ENCODE results near the gene PPP1R3G.

PPP1R3G gene

DNA sequence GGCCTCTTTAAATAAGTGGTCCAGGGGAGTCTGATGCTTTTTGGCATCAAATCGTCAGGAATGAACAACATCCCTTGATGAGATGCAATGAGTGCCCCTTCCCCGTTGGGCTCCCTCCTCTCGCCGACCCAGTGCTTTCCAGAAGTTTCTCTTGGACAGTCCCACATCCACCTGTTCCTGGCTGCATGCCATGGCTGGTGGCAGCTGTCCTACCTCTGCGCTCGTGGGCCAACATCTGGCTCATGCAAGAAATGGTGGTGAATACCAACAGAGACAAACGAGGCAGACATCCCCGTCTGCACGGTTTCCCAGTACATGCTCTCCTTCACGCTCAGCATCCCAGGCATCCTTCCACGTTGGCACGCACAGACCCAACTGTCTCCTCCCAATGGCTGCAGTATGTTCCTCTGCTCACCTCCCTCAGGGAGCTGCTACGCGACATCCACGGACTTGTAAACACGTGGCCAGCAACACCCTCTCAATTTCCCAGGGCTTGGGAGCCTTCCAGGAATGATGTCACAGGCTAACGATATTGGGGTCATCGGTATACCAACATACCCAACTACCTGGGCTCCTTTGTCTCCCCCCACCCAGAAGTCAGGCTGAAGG is 37.5 kb downstream of the PPP1R3G start:
- Histone ChIP-seq H3K36me3 (ENCODE audit: control insufficient read depth, insufficient read depth, low read length) (no peaks in the 10 kb centered on the region), H3K27ac (ENCODE audit: insufficient read depth, low read depth, low read length, poor library complexity, severe bottlenecking) (no peak overlapping the region), H3K9me3 (ENCODE audit: control insufficient read depth, low read length) (no peaks in the 10 kb centered on the region), H3K4me3 (ENCODE audit: insufficient read depth, low read depth, low read length) (no peak overlapping the region), H3K27me3 (ENCODE audit: control insufficient read depth, insufficient read depth, low read length, poor library complexity, severe bottlenecking) (no peaks in the 10 kb centered on the region), H3K4me1 (ENCODE audit: control insufficient read depth, insufficient read depth, low read length) (peaks cover 4% of the 10 kb centered on the region)
- 94 to 95% methylated on average over 18 of the region's 18 CpGs for WGBS, 2 experiments

DNA sequence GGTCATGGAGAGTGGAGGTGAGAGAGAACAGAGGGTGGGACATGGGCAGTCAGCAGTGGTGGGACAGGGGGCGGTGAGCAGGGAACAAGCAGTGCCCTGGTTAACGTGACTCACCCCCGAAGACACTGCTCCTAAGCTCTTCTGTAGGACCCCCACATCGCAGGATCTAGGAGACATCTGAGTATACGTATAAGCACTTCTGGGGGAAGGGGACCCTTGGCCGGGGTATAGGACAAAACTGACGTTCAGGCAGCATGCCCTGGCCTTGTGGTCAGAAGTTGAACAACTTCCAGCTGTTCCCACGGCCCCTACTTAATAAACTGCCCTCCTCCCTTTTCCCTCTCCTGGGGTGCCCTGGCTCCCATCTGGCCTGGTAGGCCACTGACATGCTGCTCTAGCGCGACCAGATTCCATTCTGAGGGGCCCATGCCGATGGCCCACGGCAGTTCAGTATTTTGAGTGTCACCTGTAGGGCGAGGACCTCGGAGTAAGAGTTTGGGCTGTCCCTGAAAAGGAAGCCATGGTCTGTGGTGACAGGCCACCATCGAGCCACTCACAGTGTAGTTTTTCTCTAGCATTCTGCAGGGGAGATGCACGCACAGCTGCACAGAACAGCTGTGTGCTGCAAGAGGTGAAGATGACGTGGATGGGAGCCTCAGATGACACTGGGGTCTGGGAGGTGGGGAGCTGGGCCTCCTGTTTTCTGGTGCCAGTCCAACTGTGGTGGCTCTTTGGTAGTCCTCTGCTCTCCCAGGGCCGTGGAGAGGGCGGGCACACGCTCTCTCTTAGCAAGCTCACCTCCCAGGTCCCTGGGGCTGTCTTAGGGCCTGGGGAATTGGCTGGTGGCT is 38.4 kb downstream of the PPP1R3G start:
- no peak overlapping the region for H3K4me3 ChIP-seq (ENCODE audit: insufficient read depth, low read depth, low read length)
- H3K27me3 ChIP-seq (ENCODE audit: control insufficient read depth, insufficient read depth, low read length, poor library complexity, severe bottlenecking) = no peaks in the 10 kb centered on the region
- no peak overlapping the region for H3K27ac ChIP-seq (ENCODE audit: insufficient read depth, low read depth, low read length, poor library complexity, severe bottlenecking)
- H3K36me3 ChIP-seq (ENCODE audit: control insufficient read depth, insufficient read depth, low read length) = no peaks in the 10 kb centered on the region
- H3K9me3 ChIP-seq (ENCODE audit: control insufficient read depth, low read length) = no peaks in the 10 kb centered on the region
- 95 to 96% methylated on average over 20 of the region's 20 CpGs for WGBS, 2 experiments
- peaks cover 4% of the 10 kb centered on the region for H3K4me1 ChIP-seq (ENCODE audit: control insufficient read depth, insufficient read depth, low read length)

DNA sequence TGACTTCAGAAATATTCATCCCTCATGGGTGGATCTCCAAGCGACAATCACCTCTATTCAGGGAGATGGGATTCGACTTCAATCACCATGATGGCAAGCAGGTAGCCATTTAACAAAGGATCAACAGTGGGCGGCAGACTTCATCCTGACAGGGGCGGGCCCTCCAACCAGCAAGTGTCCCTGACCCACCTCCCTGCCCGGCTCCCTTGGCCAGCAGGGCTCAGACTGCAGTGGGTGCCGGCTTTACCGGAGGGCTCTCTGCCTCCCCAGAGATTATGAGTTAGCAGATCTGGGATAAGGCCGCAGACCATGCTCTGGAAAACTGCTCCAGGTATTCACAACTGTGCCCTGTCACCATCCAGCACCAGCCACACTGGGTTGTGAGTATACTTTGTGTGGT is 39.4 kb downstream of the PPP1R3G start:
- H3K4me3 ChIP-seq (ENCODE audit: insufficient read depth, low read depth, low read length) = no peak overlapping the region
- H3K9me3 ChIP-seq (ENCODE audit: control insufficient read depth, low read length) = no peaks in the 10 kb centered on the region
- no peaks in the 10 kb centered on the region for H3K27me3 ChIP-seq (ENCODE audit: control insufficient read depth, insufficient read depth, low read length, poor library complexity, severe bottlenecking)
- WGBS, 2 experiments = 92 to 95% methylated on average over 8 of the region's 8 CpGs
- no peaks in the 10 kb centered on the region for H3K36me3 ChIP-seq (ENCODE audit: control insufficient read depth, insufficient read depth, low read length)
- peaks cover 4% of the 10 kb centered on the region for H3K4me1 ChIP-seq (ENCODE audit: control insufficient read depth, insufficient read depth, low read length)
- H3K27ac ChIP-seq (ENCODE audit: insufficient read depth, low read depth, low read length, poor library complexity, severe bottlenecking) = no peak overlapping the region

DNA sequence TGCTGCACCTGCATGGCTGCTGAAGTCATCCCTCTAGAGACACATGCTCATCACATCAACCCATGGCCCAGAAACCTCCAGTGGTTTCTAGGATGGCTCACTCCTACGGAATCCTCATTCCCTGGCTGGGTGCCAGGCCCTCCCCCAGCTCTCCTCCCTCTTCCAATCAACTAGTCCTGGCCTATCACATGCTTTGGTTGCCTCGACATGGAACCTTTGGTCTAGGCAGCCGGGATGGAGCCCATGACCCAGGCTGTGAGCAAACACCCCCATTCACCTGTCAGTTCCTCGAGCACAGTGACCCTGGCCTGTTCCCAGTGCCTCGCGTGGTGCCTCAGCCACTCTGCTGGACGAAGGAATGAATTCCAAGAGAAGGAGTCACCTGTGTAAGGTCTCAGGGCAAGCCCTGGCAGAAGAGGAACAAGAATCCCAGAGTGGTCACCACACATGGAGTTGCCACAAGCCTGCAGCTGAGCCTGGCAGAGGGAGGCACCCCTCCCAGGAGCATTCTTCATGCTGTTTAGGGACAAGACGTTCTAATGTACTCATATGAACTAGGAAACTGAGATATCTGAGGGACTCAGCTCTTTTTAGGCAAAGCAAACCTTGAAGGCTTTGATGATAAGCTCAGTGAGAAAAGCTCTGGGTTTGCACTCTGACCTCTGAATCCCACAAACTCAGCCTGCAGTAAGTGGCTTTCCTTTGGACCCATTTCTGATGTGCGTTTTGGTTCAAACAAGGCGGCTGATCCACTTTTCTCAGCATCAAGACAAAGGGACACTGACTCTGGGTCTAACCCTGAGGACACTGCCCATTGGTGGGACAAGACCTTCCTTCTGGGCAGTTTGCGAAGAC is 40.2 kb downstream of the PPP1R3G start:
- H3K4me3 ChIP-seq (ENCODE audit: insufficient read depth, low read depth, low read length) = no peak overlapping the region
- no peaks in the 10 kb centered on the region for H3K9me3 ChIP-seq (ENCODE audit: control insufficient read depth, low read length)
- H3K36me3 ChIP-seq (ENCODE audit: control insufficient read depth, insufficient read depth, low read length) = no peaks in the 10 kb centered on the region
- no peaks in the 10 kb centered on the region for H3K27me3 ChIP-seq (ENCODE audit: control insufficient read depth, insufficient read depth, low read length, poor library complexity, severe bottlenecking)
- peaks cover 9% of the 10 kb centered on the region for H3K4me1 ChIP-seq (ENCODE audit: control insufficient read depth, insufficient read depth, low read length)
- 88 to 91% methylated on average over 11 of the region's 11 CpGs for WGBS, 2 experiments
- H3K27ac ChIP-seq (ENCODE audit: insufficient read depth, low read depth, low read length, poor library complexity, severe bottlenecking) = no peak overlapping the region

DNA sequence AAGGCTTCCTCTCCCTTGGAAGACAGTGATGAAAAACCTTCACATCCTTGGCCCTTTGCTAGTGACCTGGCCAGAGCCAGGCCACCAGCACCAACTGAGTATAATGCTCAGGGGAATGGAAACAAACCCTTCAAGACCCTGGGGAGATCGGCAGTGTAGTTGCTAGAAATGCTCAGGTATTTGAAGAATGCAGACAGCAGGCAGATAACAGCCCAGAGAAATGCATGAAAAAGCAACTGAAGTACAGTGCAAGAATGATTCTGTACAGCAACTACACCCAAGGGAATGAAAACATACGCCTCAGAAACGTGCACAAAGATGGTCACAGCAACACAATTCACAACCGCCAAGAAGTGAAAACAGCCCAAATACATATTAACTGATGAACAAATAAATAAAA is 41.1 kb downstream of the PPP1R3G start:
- Histone ChIP-seq H3K27me3 (ENCODE audit: control insufficient read depth, insufficient read depth, low read length, poor library complexity, severe bottlenecking) (no peaks in the 10 kb centered on the region), H3K27ac (ENCODE audit: insufficient read depth, low read depth, low read length, poor library complexity, severe bottlenecking) (no peak overlapping the region), H3K36me3 (ENCODE audit: control insufficient read depth, insufficient read depth, low read length) (no peaks in the 10 kb centered on the region), H3K4me3 (ENCODE audit: insufficient read depth, low read depth, low read length) (no peak overlapping the region), H3K4me1 (ENCODE audit: control insufficient read depth, insufficient read depth, low read length) (peaks cover 14% of the 10 kb centered on the region), H3K9me3 (ENCODE audit: control insufficient read depth, low read length) (no peaks in the 10 kb centered on the region)
- WGBS, 2 experiments = 68 to 85% methylated on average over 3 of the region's 4 CpGs

GRCh38 chr6:5127106-5127687 is 42.1 kb downstream of the PPP1R3G start:
- 79 to 94% methylated on average over 8 of the region's 8 CpGs for WGBS, 2 experiments
- Histone ChIP-seq H3K27me3 (ENCODE audit: control insufficient read depth, insufficient read depth, low read length, poor library complexity, severe bottlenecking) (no peaks in the 10 kb centered on the region), H3K27ac (ENCODE audit: insufficient read depth, low read depth, low read length, poor library complexity, severe bottlenecking) (no peak overlapping the region), H3K4me1 (ENCODE audit: control insufficient read depth, insufficient read depth, low read length) (peaks cover 14% of the 10 kb centered on the region), H3K4me3 (ENCODE audit: insufficient read depth, low read depth, low read length) (no peak overlapping the region), H3K36me3 (ENCODE audit: control insufficient read depth, insufficient read depth, low read length) (no peaks in the 10 kb centered on the region), H3K9me3 (ENCODE audit: control insufficient read depth, low read length) (no peaks in the 10 kb centered on the region)

GRCh38 chr6:5128351-5128750 is 43.2 kb downstream of the PPP1R3G start:
- 89 to 95% methylated on average over 4 of the region's 4 CpGs for WGBS, 2 experiments
- peaks cover 26% of the 10 kb centered on the region for H3K4me1 ChIP-seq (ENCODE audit: control insufficient read depth, insufficient read depth, low read length)
- no peaks in the 10 kb centered on the region for H3K9me3 ChIP-seq (ENCODE audit: control insufficient read depth, low read length)
- H3K27me3 ChIP-seq (ENCODE audit: control insufficient read depth, insufficient read depth, low read length, poor library complexity, severe bottlenecking) = no peaks in the 10 kb centered on the region
- H3K4me3 ChIP-seq (ENCODE audit: insufficient read depth, low read depth, low read length) = no peak overlapping the region
- no peak overlapping the region for H3K27ac ChIP-seq (ENCODE audit: insufficient read depth, low read depth, low read length, poor library complexity, severe bottlenecking)
- H3K36me3 ChIP-seq (ENCODE audit: control insufficient read depth, insufficient read depth, low read length) = no peaks in the 10 kb centered on the region

DNA sequence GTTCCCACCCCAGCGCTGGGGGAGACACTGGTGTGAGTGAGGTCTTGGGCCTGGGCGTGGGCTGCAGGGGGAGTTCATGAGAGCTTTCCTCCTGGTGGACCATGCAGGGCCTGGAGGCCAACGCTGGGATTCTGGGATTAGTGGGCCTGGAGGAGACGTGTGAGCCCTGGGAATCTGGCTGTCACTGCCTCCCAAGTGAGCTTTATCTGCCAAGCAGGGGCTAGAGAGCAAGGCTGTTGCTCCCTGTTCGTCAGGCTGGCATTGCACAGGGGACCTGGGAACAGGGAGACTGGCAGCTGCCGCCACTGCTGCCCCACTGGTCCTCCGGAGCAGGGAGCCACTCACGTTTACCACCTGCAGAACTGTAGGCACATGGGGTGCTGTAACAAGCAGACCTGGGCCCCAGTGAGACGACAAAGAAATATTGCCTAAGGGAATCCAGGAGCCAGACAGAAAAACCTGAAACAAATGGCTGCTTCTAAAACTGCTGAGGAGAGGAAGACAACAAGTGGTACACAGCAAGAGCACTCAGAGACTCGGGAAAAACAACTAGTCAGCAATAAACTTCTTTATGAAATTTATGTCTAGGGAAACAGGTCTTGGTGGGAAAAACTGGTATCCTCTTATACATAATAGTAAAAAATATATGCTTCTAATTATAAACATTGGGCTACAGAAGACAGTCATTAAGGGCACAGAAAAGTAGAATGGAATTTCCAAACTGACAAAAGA is 45.2 kb downstream of the PPP1R3G start:
- H3K9me3 ChIP-seq (ENCODE audit: control insufficient read depth, low read length) = no peaks in the 10 kb centered on the region
- 79 to 81% methylated on average over 10 of the region's 10 CpGs for WGBS, 2 experiments

GRCh38 chr6:5132731-5133130 is 47.6 kb downstream of the PPP1R3G start:
- H3K36me3 ChIP-seq (ENCODE audit: control insufficient read depth, insufficient read depth, low read length) = no peaks in the 10 kb centered on the region
- 18 to 21% methylated on average over 7 of the region's 7 CpGs for WGBS, 2 experiments
- H3K27me3 ChIP-seq (ENCODE audit: control insufficient read depth, insufficient read depth, low read length, poor library complexity, severe bottlenecking) = no peaks in the 10 kb centered on the region
- H3K4me3 ChIP-seq (ENCODE audit: insufficient read depth, low read depth, low read length) = no peak overlapping the region
- H3K27ac ChIP-seq (ENCODE audit: insufficient read depth, low read depth, low read length, poor library complexity, severe bottlenecking) = no peak overlapping the region
- H3K9me3 ChIP-seq (ENCODE audit: control insufficient read depth, low read length) = no peaks in the 10 kb centered on the region
- H3K4me1 ChIP-seq (ENCODE audit: control insufficient read depth, insufficient read depth, low read length) = peaks cover 22% of the 10 kb centered on the region

More for the DNA sequence above, 45.2 kb downstream of the PPP1R3G start:
- Histone ChIP-seq H3K4me3 (ENCODE audit: insufficient read depth, low read depth, low read length) (no peak overlapping the region), H3K27me3 (ENCODE audit: control insufficient read depth, insufficient read depth, low read length, poor library complexity, severe bottlenecking) (no peaks in the 10 kb centered on the region), H3K27ac (ENCODE audit: insufficient read depth, low read depth, low read length, poor library complexity, severe bottlenecking) (no peak overlapping the region), H3K4me1 (ENCODE audit: control insufficient read depth, insufficient read depth, low read length) (peaks cover 26% of the 10 kb centered on the region), H3K36me3 (ENCODE audit: control insufficient read depth, insufficient read depth, low read length) (no peaks in the 10 kb centered on the region)
